Activated naive CD4-positive, alpha-beta T cell treated with Interleukin-2 at 50 U/mL for 16 hours (primary cell): Measurements from ENCODE around the gene SWT1.
"Not testable (repeated sequence)": the region's sequence is repeated elsewhere in the genome, so short reads cannot be mapped to it uniquely, and the experiment has no call there.

Experiments
- DNase-seq: peaks from one replicate; pipeline ENCODE4 v3.0.0-alpha.2; 2020

The SWT1 gene

DNA sequence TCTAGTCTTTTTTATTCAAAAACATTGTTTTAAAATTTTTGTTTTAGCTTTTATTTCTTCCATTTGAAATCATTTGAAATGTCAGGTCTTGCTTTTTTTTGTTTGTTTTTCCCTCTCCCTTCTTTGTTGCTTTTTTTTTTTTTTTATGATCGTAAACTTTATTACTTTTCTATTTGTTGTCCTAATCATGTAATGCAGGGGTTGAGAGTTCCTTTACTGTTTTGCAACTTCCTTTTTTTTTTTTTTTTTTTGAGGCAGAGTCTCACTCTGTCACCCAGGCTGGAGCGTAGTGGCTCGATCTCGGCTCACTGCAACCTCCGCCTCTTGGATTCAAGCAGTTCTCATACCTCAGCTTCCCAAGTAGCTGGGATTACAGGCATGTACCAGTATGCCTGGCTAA lies 135.3 kb downstream of the SWT1 start:
- DNase-seq, result no peak

DNA sequence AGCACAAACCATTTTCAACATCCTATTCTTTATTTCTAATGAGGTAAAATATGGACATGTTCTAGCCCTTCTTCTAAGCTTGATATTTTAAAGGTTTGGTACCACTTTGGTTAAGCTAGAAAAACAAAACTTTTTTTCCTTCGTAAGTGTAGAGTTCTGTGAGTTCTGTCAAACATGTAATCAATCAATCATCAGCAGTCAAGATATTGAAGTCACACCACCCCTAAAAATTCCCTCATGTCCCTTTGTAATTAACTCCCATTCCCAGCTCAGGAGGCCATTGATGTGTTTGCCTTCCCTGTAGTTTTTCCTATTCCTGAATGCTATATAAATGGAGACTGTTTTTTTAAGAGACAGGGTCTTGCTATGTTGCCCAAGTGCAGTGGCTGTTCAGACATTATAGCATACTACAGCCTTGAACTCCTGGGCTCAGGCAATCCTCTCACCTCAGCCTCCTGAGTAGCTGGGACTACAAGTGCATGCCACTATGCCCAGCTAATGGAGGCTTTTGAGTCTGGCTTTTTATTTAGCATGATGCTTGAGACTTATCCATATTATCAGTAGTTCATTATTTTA lies 137.1 kb downstream of the SWT1 start:
- no peak for DNase-seq

DNA sequence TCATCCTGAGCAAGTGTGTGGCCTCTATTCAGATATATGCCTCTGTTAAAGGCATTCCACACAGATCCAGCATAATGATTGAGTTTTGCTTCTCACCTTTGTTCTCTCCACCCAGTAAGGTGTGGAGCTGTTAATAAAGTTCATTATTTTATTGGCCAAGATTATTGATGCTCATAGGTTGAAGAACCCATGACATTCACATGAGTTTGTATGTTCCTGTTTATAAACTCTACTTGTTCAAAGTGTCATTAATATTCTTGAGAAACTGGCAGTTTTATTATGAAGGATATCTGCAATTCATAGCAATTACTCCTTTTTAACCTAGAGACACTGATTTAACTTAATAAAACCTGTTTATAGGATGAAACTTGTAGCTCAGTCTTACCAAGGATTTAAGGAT lies 138.1 kb downstream of the SWT1 start:
- DNase-seq, result no peak

DNA sequence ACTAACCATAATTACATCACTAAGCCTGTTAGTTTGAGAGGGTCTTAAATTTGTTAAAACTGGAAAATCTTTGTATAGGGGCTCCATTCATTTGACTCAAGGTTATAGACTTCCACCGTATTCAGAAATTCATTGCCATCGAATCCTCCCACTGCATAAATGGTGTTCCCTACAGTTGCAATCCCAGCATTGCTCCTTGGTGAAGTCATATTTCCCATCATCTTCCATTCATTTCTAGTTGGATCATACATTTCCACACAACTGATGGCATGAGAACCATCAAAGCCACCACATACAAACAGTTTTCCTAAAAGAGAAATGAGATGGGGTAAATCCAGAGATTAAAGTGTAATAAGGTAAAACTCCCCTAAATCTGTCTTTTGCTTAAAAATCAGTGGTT lies 141.0 kb downstream of the SWT1 start:
- no peak for DNase-seq

DNA sequence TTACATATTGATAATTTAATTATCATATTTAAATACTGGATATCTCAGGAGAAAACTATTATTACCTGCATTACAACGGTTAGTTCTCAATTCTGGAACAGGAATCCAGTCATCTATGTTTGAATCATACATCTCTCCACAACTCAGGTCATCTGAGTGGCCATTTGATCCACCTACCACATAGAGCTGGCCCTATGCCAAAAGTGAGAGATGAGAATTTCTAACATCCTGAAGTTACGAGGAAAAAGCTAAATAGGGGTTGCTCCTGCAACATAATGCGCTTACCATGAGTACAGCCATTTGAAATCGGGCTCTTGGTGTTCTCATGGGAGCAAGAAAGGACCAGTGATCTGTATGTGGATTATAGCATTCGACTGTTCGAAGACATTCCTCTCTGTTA lies 143.2 kb downstream of the SWT1 start:
- DNase-seq, result no peak

- DNase-seq, result no peak
These were observed 148.5 kb downstream of the SWT1 start for GRCh38 chr1:185305419-185305818.

DNA sequence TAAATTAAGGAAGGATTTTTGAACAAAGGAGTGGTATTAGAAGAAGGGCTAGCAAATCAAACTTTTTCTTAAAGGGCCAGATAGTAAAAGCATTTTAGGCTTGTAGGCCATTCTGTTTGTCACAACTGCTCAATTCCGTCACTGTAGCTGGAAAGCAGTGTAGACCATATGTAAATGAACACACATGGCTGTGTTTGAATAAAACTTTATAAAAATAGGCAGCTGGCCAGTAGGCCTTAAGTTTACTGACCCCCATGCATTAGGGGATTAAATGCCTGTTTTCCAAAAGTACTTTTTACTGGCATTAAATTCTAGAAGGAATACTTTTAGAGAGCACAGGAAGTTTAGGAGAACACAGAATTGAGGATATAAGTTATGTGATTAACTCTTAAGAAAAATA lies 151.2 kb downstream of the SWT1 start:
- no peak for DNase-seq

DNA sequence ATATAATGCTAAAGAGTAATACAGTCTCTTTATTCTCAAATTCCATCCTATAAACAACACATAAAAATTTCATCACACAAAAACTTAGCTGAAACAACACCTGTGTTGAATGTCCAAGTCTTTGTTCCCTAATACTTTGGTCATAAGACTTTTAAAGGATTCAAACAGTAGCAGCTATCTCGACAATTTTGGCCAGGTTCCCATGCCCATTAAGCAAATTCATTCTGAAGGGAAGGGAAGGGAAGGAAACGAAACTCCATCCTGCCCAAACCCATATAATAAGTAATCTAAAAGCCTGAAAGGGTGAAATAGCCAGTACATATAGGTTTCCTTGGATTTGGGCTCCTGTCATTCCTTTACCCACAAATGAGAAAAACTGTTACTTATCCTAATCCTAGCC lies 152.6 kb downstream of the SWT1 start:
- no peak for DNase-seq

GRCh38 chr1:185311589-185312225 lies 154.7 kb downstream of the SWT1 start:
- no peak for DNase-seq

DNA sequence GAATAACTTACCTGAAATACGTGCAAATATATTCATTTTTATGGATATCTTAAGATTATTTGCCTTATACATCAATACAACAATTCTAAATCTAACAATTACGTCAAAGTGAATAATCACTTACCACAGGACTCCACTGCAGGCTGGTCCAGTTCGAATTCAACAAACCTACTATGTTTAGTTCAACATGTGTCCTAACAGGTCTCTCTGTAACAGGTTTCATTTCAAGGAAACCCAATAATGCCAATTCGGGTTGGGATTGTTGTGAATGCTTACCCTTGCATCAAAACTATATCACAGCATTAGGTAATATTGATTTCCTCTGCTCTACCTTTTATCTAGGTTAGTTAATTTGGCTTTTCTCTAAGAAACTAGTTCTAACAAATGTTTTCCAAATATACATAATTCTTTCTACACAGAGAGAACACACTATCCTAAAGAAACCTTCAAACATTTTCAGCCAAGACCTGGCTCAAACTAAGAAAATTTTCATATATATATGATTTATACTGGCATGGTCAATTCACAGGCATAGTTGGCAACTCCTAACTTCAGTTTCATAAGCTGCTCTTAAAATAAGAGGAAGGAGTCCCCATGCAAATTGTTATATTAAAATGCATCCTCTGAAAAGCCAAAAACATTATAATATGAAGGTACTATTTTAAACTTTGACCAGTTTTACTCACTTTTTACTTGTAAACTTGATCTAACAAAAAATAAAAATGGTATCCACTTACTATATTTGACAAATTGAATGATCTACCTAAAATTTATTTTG lies 155.6 kb downstream of the SWT1 start:
- no peak for DNase-seq

DNA sequence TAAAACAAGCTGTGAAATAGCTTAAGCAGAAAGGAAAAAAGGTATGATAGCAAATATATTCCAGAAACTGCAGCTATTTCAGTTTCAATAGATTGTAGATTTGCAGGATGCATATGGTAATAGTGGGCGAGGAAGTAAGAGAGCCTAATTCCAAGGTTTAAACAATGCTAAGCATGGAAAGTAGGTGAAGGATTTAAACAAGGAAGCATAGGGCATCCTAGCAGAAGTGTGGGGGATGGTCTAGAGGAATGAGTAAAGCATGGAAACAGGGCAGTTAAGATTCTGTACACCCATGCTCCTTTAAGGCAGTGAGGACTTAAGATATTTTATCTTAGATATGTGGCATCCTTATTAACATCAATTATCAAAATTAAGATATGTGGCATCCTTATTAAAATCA lies 157.4 kb downstream of the SWT1 start:
- no peak for DNase-seq

GRCh38 chr1:185315445-185316071 lies 158.6 kb downstream of the SWT1 start:
- DNase-seq, result peak; percentile 15

GRCh38 chr1:185316163-185317033 lies 159.4 kb downstream of the SWT1 start:
- peak; percentile 92 for DNase-seq

DNA sequence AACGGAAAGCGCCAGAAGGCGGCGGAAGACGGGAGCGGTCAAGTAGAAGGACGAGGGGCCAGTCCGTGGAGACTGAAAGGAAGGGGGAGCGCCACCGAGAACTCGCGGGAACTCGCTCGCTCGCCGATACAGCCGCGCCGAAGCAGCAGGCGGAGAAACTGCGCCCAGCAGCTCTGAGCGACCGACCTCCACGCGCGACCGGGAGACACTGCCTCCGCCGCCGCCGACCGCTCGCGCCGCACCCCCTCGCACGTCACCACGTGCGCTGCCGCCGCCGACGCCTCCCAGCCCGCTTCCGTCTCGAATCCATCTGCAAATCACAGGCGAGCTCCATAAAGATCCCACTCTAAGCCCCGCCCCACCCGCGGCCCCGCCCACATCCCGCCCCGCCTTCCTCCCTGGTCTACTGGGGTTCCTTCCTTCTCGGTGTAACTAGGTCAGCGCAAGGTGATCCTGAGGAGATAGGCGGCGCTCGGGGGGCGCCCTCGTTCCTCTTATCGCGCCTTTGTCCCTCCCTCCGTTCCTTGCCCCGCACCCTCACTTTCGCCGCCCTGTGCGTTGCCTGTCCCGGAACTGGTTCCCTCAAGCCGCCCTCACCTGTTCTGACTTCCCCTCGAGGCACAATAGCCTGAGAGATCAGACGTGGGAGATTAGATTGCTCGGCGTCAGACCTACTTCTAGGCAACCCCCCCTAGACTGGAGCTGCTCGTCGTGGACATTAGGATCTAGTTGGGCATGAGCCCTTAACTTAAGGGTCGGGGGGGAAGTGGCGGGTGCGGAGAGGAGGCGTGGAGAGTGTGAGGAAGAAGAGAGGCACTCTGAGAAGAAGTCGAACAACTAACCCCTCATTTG lies 160.3 kb downstream of the SWT1 start, which contains the start of gene IVNS1ABP:
Gene IVNS1ABP, minus strand, starts transcription at position 210 of the 852 bp plus-strand sequence. CDS start 7,750 bp downstream, outside the sequence.
- DNase-seq, result peak; percentile 94

- peak; percentile 73 for DNase-seq
These were observed 160.9 kb downstream of the SWT1 start for GRCh38 chr1:185317886-185318310.

DNA sequence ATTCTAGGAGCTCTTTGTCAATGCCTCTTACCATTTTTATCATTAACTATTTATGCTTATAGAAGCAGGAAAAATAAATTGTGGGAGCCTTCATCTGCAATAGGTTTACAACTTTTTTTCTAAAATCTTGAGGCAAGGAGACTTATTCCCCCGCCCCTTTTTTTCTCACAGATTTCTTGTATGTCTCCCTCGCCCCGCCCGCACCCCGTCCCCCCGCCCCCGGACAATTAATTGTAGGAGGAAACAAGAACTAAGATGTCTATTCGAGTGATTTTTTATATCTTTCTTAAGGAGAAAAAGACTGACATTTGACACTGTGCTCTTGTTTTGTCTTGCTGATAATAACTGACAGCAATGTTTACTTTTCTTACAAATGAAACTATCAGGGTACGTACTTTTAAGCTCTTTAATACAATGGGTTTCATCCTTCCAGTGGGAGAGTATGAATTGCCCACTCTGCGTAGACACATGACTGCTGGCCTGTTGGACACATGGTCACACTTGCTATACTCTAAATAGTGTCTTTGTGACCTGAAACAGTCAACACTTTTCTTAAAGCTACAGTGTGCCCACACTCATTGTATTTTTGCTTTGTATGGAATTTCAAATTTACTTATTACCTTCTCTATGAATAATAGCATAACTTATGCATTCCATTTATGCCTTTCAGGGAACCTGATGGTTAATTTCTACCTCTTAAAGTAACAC lies 161.6 kb downstream of the SWT1 start:
- no peak for DNase-seq

DNA sequence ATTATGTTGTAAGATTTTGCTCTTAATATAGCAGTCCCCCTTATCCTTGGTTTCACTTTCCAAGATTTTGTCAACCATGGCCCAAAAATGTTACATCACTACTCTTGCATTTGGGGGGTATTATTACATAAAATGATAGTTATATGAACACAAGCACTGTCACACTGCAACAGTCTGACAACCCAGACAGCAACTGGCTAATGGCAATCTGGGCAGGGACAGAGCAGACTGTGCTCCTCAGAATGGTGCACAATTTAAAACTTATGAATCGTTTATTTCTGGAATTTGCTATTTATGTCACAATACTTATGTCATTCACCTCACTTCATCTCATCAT lies 162.1 kb downstream of the SWT1 start:
- no peak for DNase-seq

DNA sequence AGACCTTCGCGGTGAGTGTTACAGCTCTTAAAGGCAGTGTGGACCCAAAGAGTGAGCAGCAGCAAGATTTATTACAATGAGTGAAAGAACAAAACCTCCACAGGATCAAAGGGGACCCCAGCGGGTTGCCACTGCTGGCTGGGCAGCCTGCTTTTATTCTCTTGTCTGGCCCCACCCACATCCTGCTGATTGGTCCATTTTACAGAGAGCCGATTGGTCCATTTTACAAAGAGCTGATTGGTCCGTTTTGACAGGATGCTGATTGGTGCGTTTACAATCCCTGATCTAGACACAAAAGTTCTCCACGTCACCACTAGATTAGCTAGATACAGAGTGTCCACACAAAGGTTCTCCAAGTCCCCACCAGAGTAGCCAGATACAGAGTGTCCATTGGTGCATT lies 164.1 kb downstream of the SWT1 start:
- not testable (repeated sequence) for DNase-seq

- DNase-seq, result not testable (repeated sequence)
These were observed 164.8 kb downstream of the SWT1 start for GRCh38 chr1:185321653-185322221.

DNA sequence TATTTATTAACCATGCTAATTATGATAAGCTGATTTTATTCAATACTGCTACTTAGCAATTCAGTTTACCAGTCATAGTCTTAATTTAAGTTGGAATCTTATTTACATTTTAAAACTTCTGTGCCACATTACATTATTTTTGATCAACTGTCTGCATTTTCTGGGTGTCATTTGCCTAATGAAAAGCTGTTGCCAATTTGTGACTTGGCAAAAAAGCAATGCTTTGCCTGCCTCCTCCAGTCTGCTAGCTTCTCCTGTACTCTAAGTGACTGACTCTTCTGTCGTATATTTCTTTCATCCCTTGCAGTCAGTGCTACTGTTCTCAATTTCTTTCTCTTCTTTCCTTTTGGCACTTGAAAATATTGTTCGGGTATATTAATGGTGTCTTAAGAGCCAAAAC lies 165.7 kb downstream of the SWT1 start:
- no peak for DNase-seq

- DNase-seq, result no peak
These were observed 167.2 kb downstream of the SWT1 start for GRCh38 chr1:185324118-185324517.
